ENCODE data around the gene AQP2.
"Not testable (repeated sequence)": the region's sequence is repeated elsewhere in the genome, so short reads cannot be mapped to it uniquely, and the experiment has no call there.

AQP2 gene

GRCh38 chr12:49969651-49970429 lies 19.3 kb downstream of the AQP2 start:
- DNase-seq (ENCODE audit: low spot score) = no peak

DNA sequence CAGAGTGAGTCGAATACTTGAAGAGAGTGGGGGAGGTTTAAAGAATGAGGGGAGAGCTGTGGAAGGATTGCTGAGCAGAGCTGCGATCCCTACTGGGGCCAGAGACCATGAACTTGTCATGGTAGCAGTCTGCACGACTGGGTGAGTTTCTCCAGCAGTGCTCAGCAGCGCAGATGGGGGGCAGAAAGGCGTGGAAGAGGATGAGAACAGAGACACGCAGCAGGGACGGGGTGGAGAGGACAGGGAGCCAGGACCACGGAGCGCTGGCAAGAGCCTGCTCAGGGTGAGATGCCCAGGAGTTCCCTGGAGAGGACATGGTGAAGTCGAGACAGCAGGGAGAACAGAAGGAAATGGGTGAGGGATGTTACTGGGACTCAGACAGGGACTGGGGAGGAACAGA lies 20.1 kb downstream of the AQP2 start:
- no peak for DNase-seq (ENCODE audit: low spot score)

DNA sequence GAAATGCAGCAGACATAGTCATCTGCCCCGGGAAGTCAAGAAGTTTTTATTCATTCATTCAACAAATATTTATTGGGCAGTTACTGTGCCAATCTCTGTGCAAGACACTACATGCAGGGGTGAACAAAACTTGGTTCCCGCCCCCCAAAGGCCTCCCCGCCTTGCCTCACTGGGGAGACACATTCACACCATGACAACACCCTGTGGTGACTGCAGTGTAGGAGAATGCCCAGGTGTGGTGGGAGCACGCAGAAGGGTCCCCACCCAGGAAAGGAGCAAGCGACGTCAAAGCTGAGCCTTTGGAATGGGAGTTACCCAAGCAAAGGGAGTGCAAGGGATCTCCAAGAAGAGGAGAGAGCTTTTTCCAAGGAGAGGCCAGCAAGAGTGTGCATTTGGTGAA lies 20.6 kb downstream of the AQP2 start:
- no peak for DNase-seq (ENCODE audit: low spot score)

DNA sequence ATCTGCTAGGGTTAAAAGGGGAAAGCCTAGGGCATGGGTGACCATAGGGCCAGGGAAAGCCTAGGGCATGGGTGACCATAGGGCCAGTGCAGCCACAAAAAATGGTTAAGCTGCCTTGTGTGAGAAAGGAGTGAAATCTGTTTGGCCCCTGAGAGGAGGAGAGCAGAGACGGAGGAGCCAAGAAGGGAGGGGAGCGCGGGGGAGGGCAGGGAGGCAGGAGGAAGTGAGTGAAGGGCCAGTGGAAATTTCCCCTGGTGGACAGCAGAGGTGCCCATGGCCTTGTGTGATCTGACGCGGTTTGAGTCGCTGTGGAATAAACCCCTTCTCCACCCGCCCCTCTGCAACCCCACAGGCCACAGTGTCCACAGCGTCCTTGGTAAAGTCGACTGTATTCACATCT lies 21.6 kb downstream of the AQP2 start:
- DNase-seq (ENCODE audit: low spot score) = no peak

GRCh38 chr12:49972641-49973360 lies 22.3 kb downstream of the AQP2 start, which contains the start of gene AQP6:
Gene AQP6, plus strand, starts transcription at chr12:49972947. Its CDS starts 227 bp downstream, at chr12:49973174.
- DNase-seq (ENCODE audit: low spot score) = no peak

DNA sequence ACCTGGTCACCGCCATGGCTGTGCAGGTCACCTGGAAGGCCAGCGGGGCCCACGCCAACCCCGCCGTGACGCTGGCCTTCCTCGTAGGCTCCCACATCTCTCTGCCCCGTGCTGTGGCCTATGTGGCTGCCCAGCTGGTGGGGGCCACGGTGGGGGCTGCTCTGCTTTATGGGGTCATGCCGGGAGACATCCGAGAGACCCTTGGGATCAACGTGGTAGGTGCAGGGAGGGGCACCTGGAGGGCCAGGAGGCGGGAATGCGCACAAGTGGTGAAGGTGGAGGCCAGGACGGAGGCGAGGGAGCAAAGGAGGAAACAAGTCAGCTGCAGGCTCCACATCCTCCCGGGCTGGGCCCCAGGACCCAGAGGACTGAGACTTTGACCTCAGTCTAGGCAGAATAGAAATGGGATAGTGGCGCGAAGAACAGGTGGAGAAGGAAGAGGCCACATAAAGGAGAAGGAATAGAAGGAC lies 22.9 kb downstream of the AQP2 start:
- DNase-seq (ENCODE audit: low spot score) = no peak

DNA sequence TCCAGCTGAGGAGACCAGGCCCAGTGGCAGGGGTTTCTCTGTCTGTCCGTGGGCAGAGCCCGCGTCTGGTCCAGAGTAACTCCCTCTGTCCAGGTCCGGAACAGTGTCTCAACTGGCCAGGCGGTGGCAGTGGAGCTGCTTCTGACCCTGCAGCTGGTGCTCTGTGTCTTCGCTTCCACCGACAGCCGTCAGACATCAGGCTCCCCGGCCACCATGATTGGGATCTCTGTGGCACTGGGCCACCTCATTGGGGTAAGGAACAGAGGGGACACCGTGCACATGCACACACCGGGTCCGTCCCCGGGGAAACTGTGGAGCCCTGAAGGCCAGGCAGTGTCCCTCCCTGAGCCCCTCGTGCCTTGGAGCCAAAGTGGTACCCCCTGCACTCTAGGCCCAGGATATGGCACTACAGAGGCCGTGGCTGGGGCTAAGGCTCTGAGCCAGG lies 23.7 kb downstream of the AQP2 start:
- DNase-seq (ENCODE audit: low spot score) = no peak

DNA sequence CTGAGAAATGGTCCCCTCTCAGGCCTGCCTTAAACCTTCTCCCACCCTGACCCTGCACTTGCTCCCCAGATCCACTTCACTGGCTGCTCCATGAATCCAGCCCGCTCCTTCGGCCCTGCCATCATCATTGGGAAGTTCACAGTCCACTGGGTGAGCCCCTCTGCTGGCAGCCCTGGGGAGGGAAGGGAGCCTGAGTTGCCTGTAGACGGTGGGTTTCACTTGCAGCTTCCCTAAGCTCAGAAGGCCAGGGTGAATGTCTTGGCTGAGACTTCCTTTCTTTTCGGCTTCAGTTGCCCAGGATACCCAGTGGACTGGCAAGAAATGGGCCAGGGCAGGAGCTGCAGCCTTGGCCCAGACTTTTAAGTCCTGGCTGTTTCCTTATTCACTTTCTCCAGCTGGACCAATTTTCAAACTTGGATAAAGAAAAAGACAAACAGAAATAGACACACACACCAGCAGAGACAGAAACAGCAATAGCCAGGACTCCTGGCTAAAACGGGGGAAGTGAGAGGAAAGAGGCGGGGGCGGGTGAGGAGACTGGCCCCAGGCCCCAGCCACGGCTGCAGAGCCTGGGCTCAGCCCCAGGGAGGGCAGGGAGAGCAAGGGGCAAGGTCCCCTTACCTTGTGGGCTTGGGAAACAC lies 24.3 kb downstream of the AQP2 start:
- no peak for DNase-seq (ENCODE audit: low spot score)

GRCh38 chr12:49975318-49975761 lies 24.8 kb downstream of the AQP2 start:
- DNase-seq (ENCODE audit: low spot score) = no peak

DNA sequence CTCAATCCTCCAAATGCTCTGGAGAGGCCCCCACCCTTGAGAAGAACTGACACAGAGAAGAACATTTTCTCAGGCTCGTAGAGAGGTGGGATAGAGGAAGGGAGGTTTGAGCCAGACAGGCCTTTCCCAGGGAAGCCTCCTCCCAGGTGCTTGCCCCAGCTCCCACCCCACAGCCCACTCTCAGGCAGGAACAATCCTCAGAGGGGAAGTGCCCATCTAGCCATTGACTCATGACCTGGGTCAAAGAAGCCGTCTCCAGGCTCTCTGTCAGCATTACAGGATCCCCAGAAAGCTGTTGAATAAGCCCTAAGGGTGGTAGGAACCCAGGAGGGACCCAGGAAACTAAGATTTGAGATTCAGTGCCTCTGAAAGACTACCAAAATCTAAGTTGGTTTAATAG lies 26.0 kb downstream of the AQP2 start:
- no peak for DNase-seq (ENCODE audit: low spot score)

GRCh38 chr12:49978125-49978524 lies 27.6 kb downstream of the AQP2 start:
- DNase-seq (ENCODE audit: low spot score) = no peak

- DNase-seq (ENCODE audit: low spot score) = no peak
Observed at GRCh38 chr12:49979016-49979586, 28.6 kb downstream of the AQP2 start.

- DNase-seq (ENCODE audit: low spot score) = no peak
Observed at GRCh38 chr12:49979791-49980190, 29.3 kb downstream of the AQP2 start.

GRCh38 chr12:49980501-49981349 lies 30.2 kb downstream of the AQP2 start:
- DNase-seq (ENCODE audit: low spot score) = no peak

GRCh38 chr12:49982246-49983087 lies 31.9 kb downstream of the AQP2 start:
- DNase-seq (ENCODE audit: low spot score) = no peak

DNA sequence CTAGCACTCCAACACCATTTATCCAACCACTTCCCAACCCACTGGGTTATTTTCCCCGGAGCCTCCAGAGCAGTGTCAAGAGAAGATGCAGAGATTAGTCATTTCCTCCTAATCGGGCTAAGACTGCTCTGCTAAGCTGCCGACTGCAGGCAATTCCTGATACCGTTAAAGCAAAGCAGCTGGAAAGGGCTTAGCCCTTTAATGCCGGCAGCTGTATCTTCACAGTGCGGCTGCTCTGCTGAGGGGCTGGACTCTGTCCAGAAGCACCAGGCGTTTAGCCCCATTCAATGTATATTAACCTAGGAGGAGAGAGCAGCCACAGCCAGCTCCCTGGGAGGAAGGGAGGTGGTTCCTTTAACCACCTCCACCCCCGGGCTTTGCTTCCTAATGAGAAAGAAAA lies 33.4 kb downstream of the AQP2 start:
- no peak for DNase-seq (ENCODE audit: low spot score)

DNA sequence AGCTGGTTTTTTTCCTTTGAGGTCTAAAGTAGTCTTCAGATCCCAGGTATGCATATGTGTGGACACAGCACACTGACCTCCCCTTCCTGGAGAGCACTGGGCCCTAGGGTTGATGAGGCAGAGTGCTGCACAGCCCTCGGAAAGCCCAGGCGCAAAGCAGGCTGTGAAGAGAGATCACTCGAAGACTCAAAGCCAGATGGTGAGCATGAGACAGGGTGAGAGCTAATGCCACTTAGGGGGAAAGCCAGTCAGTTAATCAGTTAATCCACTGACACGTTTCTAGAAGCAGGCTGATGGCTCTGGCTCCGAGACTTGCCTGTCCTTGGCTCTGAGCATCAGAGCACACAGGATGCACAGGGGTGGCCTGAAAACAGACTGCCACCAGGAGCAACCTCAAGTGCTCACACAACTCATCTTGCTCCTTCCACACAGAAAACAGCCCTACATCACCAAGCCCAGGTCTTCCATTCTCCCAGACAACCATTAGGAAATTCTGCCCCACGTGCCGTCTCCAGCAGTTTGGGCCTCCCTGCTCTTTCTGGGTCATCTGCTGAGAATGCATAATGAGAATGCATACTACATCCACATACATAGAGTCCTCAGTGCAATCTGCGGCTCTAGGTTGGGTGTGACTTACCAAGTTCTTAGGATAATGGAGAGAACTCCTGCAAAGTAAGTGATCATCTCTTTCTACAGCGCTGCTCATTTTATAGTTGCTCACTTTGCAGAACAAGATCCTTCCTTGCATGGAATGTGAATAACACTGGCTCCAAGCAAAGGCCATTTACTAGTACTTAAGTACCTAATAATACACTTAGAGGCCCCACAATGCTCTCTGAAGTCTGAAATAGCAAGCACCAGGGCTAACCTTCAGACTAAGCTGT lies 34.2 kb downstream of the AQP2 start:
- no peak for DNase-seq (ENCODE audit: low spot score)

GRCh38 chr12:49985981-49986380 lies 35.4 kb downstream of the AQP2 start:
- no peak for DNase-seq (ENCODE audit: low spot score)

- DNase-seq (ENCODE audit: low spot score) = not testable (repeated sequence)
Observed at GRCh38 chr12:49986476-49986875, 35.9 kb downstream of the AQP2 start.
